Type B pancreatic cell (in vitro differentiated cells): ENCODE measurements around the gene ADGRL3. TPM values are rescaled to one million over a fixed set of nuclear protein-coding genes. Genes with fewer than 3 reads are reported as not detected.
"Not testable (repeated sequence)": the region's sequence is repeated elsewhere in the genome, so short reads cannot be mapped to it uniquely, and the experiment has no call there.

ENCODE experiments used
- DNase-seq: peaks from one replicate; pipeline ENCODE4 v3.0.0; 2021; ENCODE audit warnings: mixed read lengths; ENCODE audit not compliant: unreplicated experiment; ENCODE audit errors: extremely low spot score
- H3K27ac Mint-ChIP-seq: 2 replicates; pipeline ENCODE4 v1.8.0; 2021; ENCODE audit warnings: mild to moderate bottlenecking, mixed read lengths
- H3K27me3 Mint-ChIP-seq: 2 replicates; pipeline ENCODE4 v1.8.0; 2021; ENCODE audit warnings: mixed read lengths
- H3K36me3 Mint-ChIP-seq: 2 replicates; pipeline ENCODE4 v1.8.0; 2021; ENCODE audit warnings: mixed read lengths
- H3K4me1 Mint-ChIP-seq: one replicate; pipeline ENCODE4 v1.8.0; 2021; ENCODE audit warnings: mixed read lengths; ENCODE audit not compliant: unreplicated experiment
- H3K4me3 Mint-ChIP-seq: 2 replicates; pipeline ENCODE4 v1.8.0; 2021; ENCODE audit warnings: mild to moderate bottlenecking, mixed read lengths
- H3K9me3 Mint-ChIP-seq: 2 replicates; pipeline ENCODE4 v1.8.0; 2021; ENCODE audit warnings: mixed read lengths
- total RNA-seq: library from RNA; stranded (reverse); gene quantifications from 2 replicates; pipeline ENCODE4 v1.2.1, GENCODE V29; 2021; ENCODE audit warnings: low replicate concordance
- TF ChIP-seq, protein P1 (sequence below): fragments of 200-600 bp; sonication (generic); conservative IDR thresholded peaks from 2 replicates; pipeline ENCODE4 v1.5.0; 2021; ENCODE audit warnings: antibody characterized with exemption, mild to moderate bottlenecking

Gene ADGRL3
- total RNA-seq, 1 donor from 2014 or later = 53.5 TPM

DNA sequence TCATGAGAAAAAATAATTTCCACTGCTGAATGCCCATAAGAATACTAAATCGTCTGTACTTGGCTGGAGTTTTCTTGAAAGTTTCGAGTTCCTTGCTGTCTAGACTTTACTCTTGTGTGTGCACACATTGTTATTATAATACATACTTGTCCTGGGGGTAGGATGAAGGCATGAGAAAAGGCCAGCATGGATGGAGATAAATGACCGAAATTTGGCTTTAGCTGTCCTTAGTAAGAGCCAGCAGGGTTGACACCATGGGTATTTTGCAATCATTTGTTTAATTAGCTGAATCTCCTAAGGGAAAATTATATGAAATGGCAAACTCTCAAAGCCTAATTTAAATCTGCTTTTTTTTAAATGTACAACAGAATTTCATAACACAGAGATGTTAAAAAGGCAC, 641.6 kb downstream of the ADGRL3 start:
- peaks cover 5% of the 10 kb centered on the region for H3K4me1 Mint-ChIP-seq

DNA sequence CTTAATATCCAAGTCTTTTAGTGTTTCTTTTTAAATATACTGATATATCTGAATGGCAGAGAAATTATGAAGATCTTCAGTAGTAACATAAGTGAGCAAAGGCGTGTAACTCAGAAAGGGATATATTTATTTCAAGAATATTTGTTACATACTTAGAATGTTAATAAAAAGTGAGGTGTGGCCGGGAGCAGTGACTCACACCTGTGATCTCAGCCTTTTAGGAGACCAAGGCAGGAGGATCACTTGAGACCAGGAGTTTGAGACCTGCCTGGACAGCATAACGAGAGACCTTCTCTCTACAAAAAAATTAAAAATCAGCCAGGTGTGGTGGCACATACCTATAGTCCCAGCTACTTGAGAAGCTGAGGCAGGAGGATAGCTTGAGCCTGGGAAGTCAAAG, 651.0 kb downstream of the ADGRL3 start:
- no peaks in the 10 kb centered on the region for H3K4me1 Mint-ChIP-seq
- H3K27ac Mint-ChIP-seq = no peak overlapping the region
- DNase-seq = no peak

More for the DNA sequence above, 641.6 kb downstream of the ADGRL3 start:
- H3K36me3 Mint-ChIP-seq = peaks cover 8% of the 10 kb centered on the region
- H3K4me3 Mint-ChIP-seq = no peak overlapping the region
- DNase-seq = no peak
- H3K27me3 Mint-ChIP-seq = no peaks in the 10 kb centered on the region
- TF ChIP-seq, protein P1, sequence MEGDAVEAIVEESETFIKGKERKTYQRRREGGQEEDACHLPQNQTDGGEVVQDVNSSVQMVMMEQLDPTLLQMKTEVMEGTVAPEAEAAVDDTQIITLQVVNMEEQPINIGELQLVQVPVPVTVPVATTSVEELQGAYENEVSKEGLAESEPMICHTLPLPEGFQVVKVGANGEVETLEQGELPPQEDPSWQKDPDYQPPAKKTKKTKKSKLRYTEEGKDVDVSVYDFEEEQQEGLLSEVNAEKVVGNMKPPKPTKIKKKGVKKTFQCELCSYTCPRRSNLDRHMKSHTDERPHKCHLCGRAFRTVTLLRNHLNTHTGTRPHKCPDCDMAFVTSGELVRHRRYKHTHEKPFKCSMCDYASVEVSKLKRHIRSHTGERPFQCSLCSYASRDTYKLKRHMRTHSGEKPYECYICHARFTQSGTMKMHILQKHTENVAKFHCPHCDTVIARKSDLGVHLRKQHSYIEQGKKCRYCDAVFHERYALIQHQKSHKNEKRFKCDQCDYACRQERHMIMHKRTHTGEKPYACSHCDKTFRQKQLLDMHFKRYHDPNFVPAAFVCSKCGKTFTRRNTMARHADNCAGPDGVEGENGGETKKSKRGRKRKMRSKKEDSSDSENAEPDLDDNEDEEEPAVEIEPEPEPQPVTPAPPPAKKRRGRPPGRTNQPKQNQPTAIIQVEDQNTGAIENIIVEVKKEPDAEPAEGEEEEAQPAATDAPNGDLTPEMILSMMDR = no peak
- H3K9me3 Mint-ChIP-seq = no peaks in the 10 kb centered on the region
- no peak overlapping the region for H3K27ac Mint-ChIP-seq

DNA sequence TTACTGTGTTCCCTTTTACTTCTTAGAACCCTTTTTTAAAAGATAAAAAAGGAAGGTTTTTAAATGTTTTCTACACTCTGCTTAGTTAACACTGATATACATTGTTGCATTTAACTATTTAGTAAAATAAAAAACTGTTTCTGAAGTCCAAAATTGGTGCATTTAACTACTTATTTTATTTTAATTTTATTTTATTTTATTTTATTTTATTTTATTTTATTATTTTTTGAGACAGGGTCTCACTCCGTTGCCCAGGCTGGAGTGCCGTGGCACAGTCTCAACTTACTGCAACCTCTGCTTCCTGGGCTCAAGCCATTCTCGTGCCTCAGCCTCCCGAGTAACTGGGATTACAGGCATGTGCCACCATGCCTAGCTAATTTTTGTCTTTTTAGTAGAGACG, 652.0 kb downstream of the ADGRL3 start:
- not testable (repeated sequence) for H3K4me3 Mint-ChIP-seq, H3K9me3 Mint-ChIP-seq, DNase-seq, H3K36me3 Mint-ChIP-seq, H3K4me1 Mint-ChIP-seq, H3K27ac Mint-ChIP-seq, H3K27me3 Mint-ChIP-seq

More for the DNA sequence above, 651.0 kb downstream of the ADGRL3 start:
- H3K9me3 Mint-ChIP-seq = no peaks in the 10 kb centered on the region
- TF ChIP-seq, protein P1 = no peak
- no peaks in the 10 kb centered on the region for H3K36me3 Mint-ChIP-seq
- H3K4me3 Mint-ChIP-seq = no peak overlapping the region
- no peaks in the 10 kb centered on the region for H3K27me3 Mint-ChIP-seq

DNA sequence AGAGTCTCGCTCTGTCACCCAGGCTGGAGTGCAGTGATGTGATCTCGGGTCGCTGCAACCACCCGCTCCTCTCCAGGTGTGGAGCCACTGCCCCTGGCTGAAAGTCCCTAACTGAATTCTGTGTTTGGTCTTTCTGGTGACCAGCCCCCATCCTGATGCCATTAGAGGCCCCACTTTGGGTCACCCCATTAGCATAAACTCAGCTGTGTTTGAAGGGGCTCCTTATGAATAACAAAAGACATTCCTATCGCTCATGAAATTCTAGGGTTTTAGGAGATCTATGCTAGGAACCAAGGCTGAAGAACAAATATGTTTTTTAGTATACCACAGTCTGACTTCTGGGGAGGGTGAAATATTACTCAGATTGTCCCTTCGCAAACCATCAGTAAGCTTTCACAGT, 652.9 kb downstream of the ADGRL3 start:
- Mint-ChIP-seq H3K27me3 (no peaks in the 10 kb centered on the region), H3K36me3 (no peaks in the 10 kb centered on the region), H3K4me1 (no peaks in the 10 kb centered on the region), H3K9me3 (no peaks in the 10 kb centered on the region), H3K27ac (no peak overlapping the region), H3K4me3 (no peak overlapping the region)
- TF ChIP-seq, protein P1 = no peak
- no peak for DNase-seq

DNA sequence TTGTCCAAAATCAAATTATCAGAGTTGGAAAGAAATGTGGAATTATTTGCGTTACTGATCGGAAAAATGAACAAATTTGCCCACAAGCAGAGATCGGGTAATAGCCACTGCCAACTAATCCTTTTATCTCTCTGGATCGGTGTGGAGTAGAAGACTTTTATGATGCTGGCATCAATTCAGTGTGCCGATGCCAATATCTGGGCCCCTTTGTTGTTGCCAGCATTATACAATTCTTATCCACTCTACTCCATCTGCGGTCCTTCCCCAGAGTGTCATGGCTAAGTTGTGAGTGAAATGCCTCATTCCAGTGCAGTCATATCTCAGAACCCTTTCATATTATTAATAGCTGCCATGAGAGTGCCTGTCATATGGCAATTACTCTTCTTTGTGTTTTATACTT, 660.2 kb downstream of the ADGRL3 start:
- H3K4me3 Mint-ChIP-seq = no peak overlapping the region
- H3K9me3 Mint-ChIP-seq = no peaks in the 10 kb centered on the region
- no peak for DNase-seq
- H3K36me3 Mint-ChIP-seq = peaks cover 10% of the 10 kb centered on the region
- TF ChIP-seq, protein P1 = no peak
- no peaks in the 10 kb centered on the region for H3K27me3 Mint-ChIP-seq
- H3K4me1 Mint-ChIP-seq = no peaks in the 10 kb centered on the region
- H3K27ac Mint-ChIP-seq = no peak overlapping the region

DNA sequence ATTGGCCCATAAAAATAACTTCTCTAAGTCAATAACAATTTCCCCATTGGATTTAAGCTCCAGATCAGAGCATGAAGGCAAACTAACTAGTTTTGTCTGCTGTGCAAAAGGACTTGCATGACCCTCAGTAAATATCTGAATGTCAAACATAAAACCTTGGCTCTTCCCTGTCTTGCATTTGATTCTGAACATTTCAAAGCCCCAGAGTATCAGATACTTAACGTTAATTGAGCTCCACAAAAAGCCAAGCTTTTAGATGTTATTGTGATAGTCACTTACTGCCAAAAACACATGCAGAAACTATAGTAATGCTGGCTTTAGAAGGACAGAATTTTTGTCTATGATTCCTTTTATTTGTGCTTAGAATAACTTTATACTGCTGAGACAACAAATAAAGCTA, 664.2 kb downstream of the ADGRL3 start:
- Mint-ChIP-seq H3K9me3 (no peaks in the 10 kb centered on the region), H3K4me3 (no peak overlapping the region), H3K27ac (no peak overlapping the region), H3K4me1 (peaks cover 12% of the 10 kb centered on the region), H3K36me3 (peaks cover 10% of the 10 kb centered on the region), H3K27me3 (no peaks in the 10 kb centered on the region)
- TF ChIP-seq, protein P1 = no peak
- DNase-seq = no peak
